Keratinocyte (primary cell): ENCODE measurements around the gene CGREF1. TPM values are rescaled to one million over a fixed set of nuclear protein-coding genes. Genes with fewer than 3 reads are reported as not detected.

ENCODE experiments used
- DNase-seq: peaks from one replicate; pipeline ENCODE4 v3.0.0-alpha.2; 2011; ENCODE audit warnings: low read depth, missing footprints, low spot score
- FAIRE-seq: peaks from 2 replicates; lab custom pipeline; 2011; peaks lifted over from hg19 to GRCh38; lab: Jason Lieb, UNC
- H2AFZ ChIP-seq: 2 replicates; pipeline ENCODE4 v1.6.0; 2012; ENCODE audit warnings: low read length, control low read depth, inconsistent platforms; ENCODE audit not compliant: control insufficient read depth
- H3K27ac ChIP-seq: 2 replicates; pipeline ENCODE4 v1.5.1; 2011; ENCODE audit warnings: low read length; ENCODE audit not compliant: control insufficient read depth, insufficient read depth
- H3K27me3 ChIP-seq: 3 replicates; pipeline ENCODE4 v1.6.0; 2011; ENCODE audit warnings: low read length; ENCODE audit not compliant: control insufficient read depth, insufficient read depth; ENCODE audit errors: extremely low read depth
- H3K36me3 ChIP-seq, 2 experiments: 2 replicates in 1 of 2; 3 replicates in 1 of 2; pipeline ENCODE4 v1.5.1; 2011; ENCODE audit warnings: low read length in 2 of 2, mild to moderate bottlenecking in 1 of 2; ENCODE audit not compliant: control insufficient read depth in 2 of 2, insufficient read depth in 2 of 2; ENCODE audit errors: extremely low read depth in 1 of 2
- H3K4me1 ChIP-seq: 3 replicates; pipeline ENCODE4 v1.5.1; 2011; ENCODE audit warnings: low read length; ENCODE audit not compliant: control insufficient read depth, insufficient read depth; ENCODE audit errors: extremely low read depth
- H3K4me2 ChIP-seq: 3 replicates; pipeline ENCODE4 v1.6.0; 2011; ENCODE audit warnings: low read depth, low read length; ENCODE audit not compliant: control insufficient read depth, insufficient read depth; ENCODE audit errors: extremely low read depth
- H3K4me3 ChIP-seq, 3 experiments: fragments of 200-600 bp in 1 of 3; sonication (generic) in 1 of 3; 2 replicates in 2 of 3; 3 replicates in 1 of 3; pipeline ENCODE4 v1.5.1; 2011 to 2016; ENCODE audit warnings: low read length in 3 of 3, mild to moderate bottlenecking in 3 of 3, control low read depth in 2 of 3, inconsistent platforms in 1 of 3, low read depth in 1 of 3, mixed read lengths in 1 of 3, mixed run types in 1 of 3, moderate library complexity in 1 of 3; ENCODE audit not compliant: control insufficient read depth in 2 of 3, insufficient read depth in 2 of 3; ENCODE audit errors: extremely low read depth in 1 of 3
- H3K79me2 ChIP-seq: 2 replicates; pipeline ENCODE4 v1.6.0; 2012; ENCODE audit warnings: low read length; ENCODE audit not compliant: control insufficient read depth, insufficient read depth
- H3K9ac ChIP-seq: 3 replicates; pipeline ENCODE4 v1.6.0; 2011; ENCODE audit warnings: low read length; ENCODE audit not compliant: control insufficient read depth, insufficient read depth; ENCODE audit errors: extremely low read depth
- H3K9me1 ChIP-seq: 3 replicates; pipeline ENCODE4 v1.6.0; 2011; ENCODE audit warnings: low read length; ENCODE audit not compliant: control insufficient read depth, insufficient read depth; ENCODE audit errors: extremely low read depth
- H3K9me3 ChIP-seq: 2 replicates; pipeline ENCODE4 v1.5.1; 2012; ENCODE audit warnings: low read depth, low read length; ENCODE audit not compliant: control insufficient read depth
- H4K20me1 ChIP-seq: 3 replicates; pipeline ENCODE4 v1.6.0; 2011; ENCODE audit warnings: low read length; ENCODE audit not compliant: control insufficient read depth, insufficient read depth; ENCODE audit errors: extremely low read depth
- CTCF ChIP-seq, 3 experiments: IDR thresholded peaks in 1 of 3; conservative IDR thresholded peaks in 1 of 3; optimal IDR thresholded peaks in 1 of 3; 2 replicates in 2 of 3; 3 replicates in 1 of 3; pipeline versions ENCODE3 to v1.5.1; 2011; ENCODE audit warnings: low read length in 3 of 3, mild to moderate bottlenecking in 3 of 3, moderate library complexity in 2 of 3, control low read depth in 1 of 3, inconsistent platforms in 1 of 3; ENCODE audit not compliant: insufficient read depth in 2 of 3; ENCODE audit errors: extremely low read depth in 1 of 3
- EZH2 ChIP-seq: IDR thresholded peaks from one replicate; pipeline ENCODE4 v1.6.1; 2012; ENCODE audit warnings: inconsistent platforms, mild to moderate bottlenecking, low read length, moderate library complexity
- dilution Hi-C: fragments of 300-500 bp; cut with MboI; formaldehyde crosslinking; loops from one replicate; pipeline ENCODE4 v1.7.0; 2020; ENCODE audit warnings: low sequenced_read_pairs; ENCODE audit not compliant: extremely low pct_ligation_motif_present
- polyA plus RNA-seq, 5 experiments: library from polyadenylated mRNA; depleted of rRNA in 3 of 5; stranded (reverse) in 3 of 5; stranded (forward) in 1 of 5; unstranded in 1 of 5; fragments of >200 nt; gene quantifications; 1 replicate in 1 of 5; 2 replicates in 3 of 5; 3 replicates in 1 of 5; pipeline versions ENCODE4 v1.2.1 to v1.2.3, GENCODE V29; 2011 to 2012; ENCODE audit warnings: missing spikeins in 2 of 5, low read depth in 1 of 5, low replicate concordance in 1 of 5

Gene CGREF1
- polyA plus RNA-seq, 1 donor (not counting 4 experiments of a cell fraction or from before 2014, with no cell fraction given): 1.3 TPM

- FAIRE-seq (no peak), DNase-seq (no peak)
- Histone ChIP-seq H3K4me3 (no peak overlapping the region), H3K9ac (no peak overlapping the region), H3K9me3 (no peaks in the 10 kb centered on the region), H3K9me1 (no peaks in the 10 kb centered on the region), H3K79me2 (no peaks in the 10 kb centered on the region), H3K27me3 (no peaks in the 10 kb centered on the region), H3K4me2 (no peak overlapping the region), H2AFZ (no peak overlapping the region), H3K36me3 (peaks cover 13 to 23% of the 10 kb centered on the region in 2 experiments), H3K27ac (no peak overlapping the region), H4K20me1 (no peaks in the 10 kb centered on the region), H3K4me1 (peaks cover 9% of the 10 kb centered on the region)
- dilution Hi-C loops: no loop called here
- TF ChIP-seq CTCF (optimal IDR thresholded peaks at IDR 0.05 in 1 of 3, IDR thresholded peaks at IDR 0.05 in 1 of 3, conservative IDR thresholded peaks at IDR 0.05 in 1 of 3; ENCODE audit: extremely low read depth in 1 of 3, insufficient read depth in 2 of 3, low read length in 3 of 3): no peak
- TF ChIP-seq EZH2: no peak
Measured at GRCh38 chr2:27053321-27053720, 65.6 kb downstream of the CGREF1 start.

- Histone ChIP-seq H2AFZ (peak overlapping the region; percentile 87), H3K4me3 (peak overlapping the region; percentile 83 to 91 (median 88)), H3K9me1 (no peaks in the 10 kb centered on the region), H4K20me1 (no peaks in the 10 kb centered on the region), H3K36me3 (peaks cover 7 to 18% of the 10 kb centered on the region in 2 experiments), H3K79me2 (no peaks in the 10 kb centered on the region), H3K27me3 (no peaks in the 10 kb centered on the region), H3K4me1 (peaks cover 9% of the 10 kb centered on the region), H3K9ac (peak overlapping the region; percentile 70), H3K9me3 (no peaks in the 10 kb centered on the region), H3K4me2 (peak overlapping the region; percentile 84), H3K27ac (peak overlapping the region; percentile 34)
- FAIRE-seq: no peak
- TF ChIP-seq EZH2 (no peak), CTCF (optimal IDR thresholded peaks at IDR 0.05 in 1 of 3, IDR thresholded peaks at IDR 0.05 in 1 of 3, conservative IDR thresholded peaks at IDR 0.05 in 1 of 3; ENCODE audit: extremely low read depth in 1 of 3, insufficient read depth in 2 of 3, low read length in 3 of 3) (no peak)
- dilution Hi-C loops: no loop called here
- no peak for DNase-seq
Measured at GRCh38 chr2:27051902-27052645, 66.9 kb downstream of the CGREF1 start.
